Upper lobe of left lung (tissue), 6 donors: Measurements from ENCODE around the gene KRTAP1-1. TPM values are rescaled to one million over a fixed set of nuclear protein-coding genes. Genes with fewer than 3 reads are reported as not detected.
"Not testable (repeated sequence)": the region's sequence is repeated elsewhere in the genome, so short reads cannot be mapped to it uniquely, and the experiment has no call there.

Source experiments
- ATAC-seq, 2 donors: fragments of 200-7000 bp; cut with Tn5 transposase; one replicate each; pipeline ENCODE4 v1.9.1; 2022; ENCODE audit warnings: mild to moderate bottlenecking in 2 of 2, moderate library complexity in 2 of 2; ENCODE audit not compliant: low FRiP score in 2 of 2
- DNase-seq, 2 donors: peaks; one replicate each; pipeline ENCODE4 v3.0.0-alpha.2; 2019 to 2020
- H3K27ac ChIP-seq, 4 donors: fragments of 200-600 bp; sonication (generic); one replicate each; pipeline ENCODE4 v1.5.1; 2016 to 2019
- H3K27me3 ChIP-seq, 4 donors: fragments of 200-600 bp; sonication (generic); one replicate each; pipeline ENCODE4 v1.5.1; 2017 to 2019
- H3K36me3 ChIP-seq, 4 donors: fragments of 200-600 bp; sonication (generic); one replicate each; pipeline ENCODE4 v1.5.1; 2016 to 2019
- H3K4me1 ChIP-seq, 4 donors: fragments of 200-600 bp; sonication (generic); one replicate each; pipeline ENCODE4 v1.5.1; 2018 to 2019
- H3K4me3 ChIP-seq, 4 donors: fragments of 200-600 bp; sonication (generic); one replicate each; pipeline ENCODE4 v1.5.1; 2017 to 2019; ENCODE audit warnings: mild to moderate bottlenecking in 2 of 4, moderate library complexity in 1 of 4
- H3K9me3 ChIP-seq, 4 donors: fragments of 200-600 bp; sonication (generic); one replicate each; pipeline ENCODE4 v1.5.1; 2018 to 2019
- EP300 ChIP-seq, 4 donors: sonication (generic); formaldehyde crosslinking; IDR thresholded peaks; one replicate each; pipeline ENCODE4 v1.5.1; 2017; ENCODE audit warnings: antibody characterized with exemption in 4 of 4, control low read depth in 2 of 4
- POLR2A ChIP-seq, 4 donors: fragments of 450-650 bp; IDR thresholded peaks; one replicate each; pipeline ENCODE4 v1.5.1; 2016 to 2017; ENCODE audit warnings: antibody characterized with exemption in 4 of 4, mild to moderate bottlenecking in 2 of 4
- POLR2AphosphoS5 ChIP-seq, 2 donors: sonication (generic); formaldehyde crosslinking; IDR thresholded peaks; one replicate each; pipeline ENCODE4 v1.5.1; 2017; ENCODE audit warnings: antibody characterized with exemption in 2 of 2
- WGBS, 2 donors: methylation state at CpG; one replicate each; pipeline ENCODE4 v1.1.5; 2017 to 2018; 5-methylcytosine and 5-hydroxymethylcytosine counted together
- total RNA-seq, 6 donors: library from RNA; depleted of rRNA in 4 of 6; stranded (reverse); fragments of >200 nt in 4 of 6; gene quantifications; one replicate each; pipeline versions ENCODE4 v1.1.0 to v1.2.1, GENCODE V29; 2016 to 2021
- TF ChIP-seq, protein P1 (sequence below), 6 experiments: fragments of 450-650 bp in 4 of 6; fragments of 200-600 bp in 2 of 6; sonication (generic) in 2 of 6; IDR thresholded peaks; one replicate each; pipeline ENCODE4 v1.5.1; 2016 to 2019; ENCODE audit warnings: antibody characterized with exemption in 6 of 6
- donor health status: DM: no; HTN: no; CAD: no; lungs with moderate emphysema.
- donor health status: DM: no; HTN: yes; CAD: no; lungs with severe emphysema.

KRTAP1-1 gene
- total RNA-seq, 6 donors from 2014 or later = not detected

DNA sequence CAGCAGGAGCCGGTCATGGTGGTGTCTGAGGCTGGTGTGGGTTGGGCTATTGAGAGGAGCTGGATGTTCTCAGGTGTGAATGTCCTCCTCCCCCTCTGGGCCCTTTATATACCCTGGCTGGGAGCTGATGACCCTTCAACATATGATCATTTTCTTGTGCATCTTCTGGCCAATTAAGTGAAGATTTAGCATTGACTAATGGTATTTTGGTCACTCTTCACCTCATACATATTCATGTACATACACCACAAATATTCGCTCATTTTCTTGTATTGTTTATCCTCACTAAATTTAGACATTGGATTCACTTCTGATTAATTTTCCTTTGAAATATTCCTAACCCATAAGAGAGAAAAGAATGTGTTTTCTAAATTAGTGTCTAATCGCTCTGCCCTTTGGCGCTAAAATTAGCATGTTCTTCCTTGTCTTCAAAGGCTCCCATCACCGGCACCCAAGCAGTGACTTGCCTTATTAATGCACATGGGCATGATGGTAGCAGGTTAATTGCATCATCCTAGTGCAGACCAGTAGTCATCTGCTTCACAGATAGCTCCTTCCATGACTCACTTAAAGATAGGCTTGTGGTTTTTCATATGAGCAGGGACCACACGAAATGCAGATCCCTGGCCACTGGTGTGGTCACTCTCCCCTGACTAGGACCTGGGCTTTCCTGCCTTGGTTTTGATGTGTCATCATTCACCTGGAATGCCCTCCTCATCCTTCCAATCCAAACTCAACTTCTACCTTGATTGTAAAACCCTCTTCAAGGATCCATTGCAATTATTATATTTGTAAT is 24.8 kb upstream of the KRTAP1-1 start, which contains the start of gene KRTAP2-4:
TSS of gene KRTAP2-4 (minus strand) at position 51 of the 796 bp plus-strand sequence. CDS start at position 17, 34 bp downstream.
- DNase-seq (no peak), ATAC-seq (no peak)
- H3K4me1 ChIP-seq = no peaks in the 10 kb centered on the region
- H3K27me3 ChIP-seq = no peaks in the 10 kb centered on the region
- TF ChIP-seq EP300 (IDR thresholded peaks at IDR 0.05) (no peak), POLR2A (IDR thresholded peaks at IDR 0.05) (no peak), POLR2AphosphoS5 (IDR thresholded peaks at IDR 0.05) (no peak)
- TF ChIP-seq, protein P1, sequence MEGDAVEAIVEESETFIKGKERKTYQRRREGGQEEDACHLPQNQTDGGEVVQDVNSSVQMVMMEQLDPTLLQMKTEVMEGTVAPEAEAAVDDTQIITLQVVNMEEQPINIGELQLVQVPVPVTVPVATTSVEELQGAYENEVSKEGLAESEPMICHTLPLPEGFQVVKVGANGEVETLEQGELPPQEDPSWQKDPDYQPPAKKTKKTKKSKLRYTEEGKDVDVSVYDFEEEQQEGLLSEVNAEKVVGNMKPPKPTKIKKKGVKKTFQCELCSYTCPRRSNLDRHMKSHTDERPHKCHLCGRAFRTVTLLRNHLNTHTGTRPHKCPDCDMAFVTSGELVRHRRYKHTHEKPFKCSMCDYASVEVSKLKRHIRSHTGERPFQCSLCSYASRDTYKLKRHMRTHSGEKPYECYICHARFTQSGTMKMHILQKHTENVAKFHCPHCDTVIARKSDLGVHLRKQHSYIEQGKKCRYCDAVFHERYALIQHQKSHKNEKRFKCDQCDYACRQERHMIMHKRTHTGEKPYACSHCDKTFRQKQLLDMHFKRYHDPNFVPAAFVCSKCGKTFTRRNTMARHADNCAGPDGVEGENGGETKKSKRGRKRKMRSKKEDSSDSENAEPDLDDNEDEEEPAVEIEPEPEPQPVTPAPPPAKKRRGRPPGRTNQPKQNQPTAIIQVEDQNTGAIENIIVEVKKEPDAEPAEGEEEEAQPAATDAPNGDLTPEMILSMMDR (IDR thresholded peaks at IDR 0.05) = no peak
- H3K9me3 ChIP-seq = no peaks in the 10 kb centered on the region
- no peaks in the 10 kb centered on the region for H3K36me3 ChIP-seq
- H3K4me3 ChIP-seq = no peak within 1 kb of the TSS
- 80 to 89% methylated on average over 6 of the region's 6 CpGs for WGBS, 2 donors
- no peak within 1 kb of the TSS for H3K27ac ChIP-seq

DNA sequence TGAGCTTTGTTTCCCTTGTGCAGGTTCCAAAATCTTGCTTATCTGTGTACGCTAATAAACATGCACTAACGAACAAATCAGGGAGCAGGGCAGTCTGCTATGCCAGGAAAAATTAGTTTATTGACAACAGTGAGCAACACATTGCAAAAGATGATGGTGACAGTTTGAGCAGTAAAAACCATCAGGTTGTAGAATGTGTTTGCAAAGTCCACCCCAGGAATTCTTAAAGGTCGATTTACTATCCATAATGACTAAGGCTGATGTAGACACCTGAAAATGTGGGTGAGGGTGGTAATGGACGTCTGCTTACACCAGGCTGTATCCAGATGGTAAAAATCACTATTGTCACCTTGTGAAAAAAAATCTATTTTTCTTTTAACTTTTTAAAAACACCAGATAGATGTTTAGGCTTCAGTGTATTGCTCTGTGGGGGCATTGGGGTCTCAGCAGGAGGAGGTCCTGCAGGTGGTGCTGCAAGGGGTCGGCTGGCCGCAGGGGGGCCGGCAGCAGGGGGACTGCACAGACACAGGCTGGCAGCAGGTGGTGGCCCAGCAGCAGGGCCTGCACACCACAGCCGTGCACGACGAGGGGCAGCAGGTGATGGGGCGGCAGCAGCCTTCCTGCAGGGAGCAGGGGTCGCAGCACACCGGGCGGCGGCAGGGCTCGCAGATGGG is 23.9 kb upstream of the KRTAP1-1 start:
- not testable (repeated sequence) for H3K9me3 ChIP-seq, H3K27me3 ChIP-seq, H3K4me3 ChIP-seq, ATAC-seq, H3K36me3 ChIP-seq, H3K4me1 ChIP-seq, H3K27ac ChIP-seq, DNase-seq
- 65 to 79% methylated on average over 6 to 7 of the region's 16 CpGs for WGBS, 2 donors

DNA sequence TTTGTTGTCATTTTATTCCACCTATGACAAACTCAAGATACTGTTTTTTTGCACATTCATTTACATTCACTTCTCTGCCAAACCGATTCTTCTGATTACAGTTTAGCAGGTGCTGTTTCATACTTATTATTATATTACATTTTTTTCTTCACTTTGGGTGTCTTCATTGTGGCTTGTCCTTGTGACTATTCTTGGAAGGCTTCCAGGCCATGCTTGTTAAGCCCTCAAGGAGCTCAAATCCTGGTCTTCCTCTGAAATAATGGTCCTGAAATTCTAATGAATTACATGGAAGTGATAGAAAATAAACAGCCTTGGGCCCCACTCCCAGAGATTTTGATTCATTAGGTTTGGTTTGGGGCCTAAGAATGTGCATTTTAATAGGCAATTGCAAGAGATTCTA is 23.1 kb upstream of the KRTAP1-1 start:
- no peak for TF ChIP-seq POLR2AphosphoS5 (IDR thresholded peaks at IDR 0.05)
- TF ChIP-seq, protein P1 (IDR thresholded peaks at IDR 0.05) = no peak
- TF ChIP-seq POLR2A (IDR thresholded peaks at IDR 0.05) = no peak
- TF ChIP-seq EP300 (IDR thresholded peaks at IDR 0.05) = no peak
- Histone ChIP-seq H3K36me3 (no peaks in the 10 kb centered on the region), H3K27ac (no peak overlapping the region), H3K9me3 (no peaks in the 10 kb centered on the region), H3K4me3 (no peak overlapping the region), H3K4me1 (no peaks in the 10 kb centered on the region), H3K27me3 (no peaks in the 10 kb centered on the region)
- ATAC-seq (no peak), DNase-seq (no peak)
- 78 to 79% methylated on average over 1 of the region's 1 CpG for WGBS, 2 donors

DNA sequence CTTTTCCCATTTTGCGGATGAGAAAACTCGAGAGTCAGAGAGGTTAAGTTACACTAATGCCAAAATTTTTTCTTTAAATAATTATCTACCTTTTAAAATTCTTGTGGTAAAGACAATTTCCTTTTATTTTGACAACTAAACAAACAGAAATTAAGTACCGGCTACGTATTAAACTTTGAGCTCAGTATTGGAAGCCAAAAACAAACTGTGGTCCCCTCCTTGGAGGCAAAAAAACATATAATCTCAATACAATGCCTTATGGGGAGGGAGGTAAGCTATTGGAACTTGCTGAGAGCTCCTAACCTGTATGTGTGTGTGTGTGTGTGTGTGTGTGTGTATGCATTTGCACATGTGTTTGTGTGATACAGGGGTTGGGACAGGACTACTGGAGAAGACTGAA is 22.2 kb upstream of the KRTAP1-1 start:
- Histone ChIP-seq H3K4me3 (no peak overlapping the region), H3K36me3 (no peaks in the 10 kb centered on the region), H3K4me1 (no peaks in the 10 kb centered on the region), H3K27ac (no peak overlapping the region), H3K27me3 (no peaks in the 10 kb centered on the region), H3K9me3 (no peaks in the 10 kb centered on the region)
- no peak for ATAC-seq
- no peak for DNase-seq
- 74 to 75% methylated on average over 4 of the region's 4 CpGs for WGBS, 2 donors
- TF ChIP-seq EP300 (IDR thresholded peaks at IDR 0.05) = no peak
- no peak for TF ChIP-seq POLR2AphosphoS5 (IDR thresholded peaks at IDR 0.05)
- TF ChIP-seq POLR2A (IDR thresholded peaks at IDR 0.05) = no peak
- TF ChIP-seq, protein P1 (IDR thresholded peaks at IDR 0.05) = no peak

DNA sequence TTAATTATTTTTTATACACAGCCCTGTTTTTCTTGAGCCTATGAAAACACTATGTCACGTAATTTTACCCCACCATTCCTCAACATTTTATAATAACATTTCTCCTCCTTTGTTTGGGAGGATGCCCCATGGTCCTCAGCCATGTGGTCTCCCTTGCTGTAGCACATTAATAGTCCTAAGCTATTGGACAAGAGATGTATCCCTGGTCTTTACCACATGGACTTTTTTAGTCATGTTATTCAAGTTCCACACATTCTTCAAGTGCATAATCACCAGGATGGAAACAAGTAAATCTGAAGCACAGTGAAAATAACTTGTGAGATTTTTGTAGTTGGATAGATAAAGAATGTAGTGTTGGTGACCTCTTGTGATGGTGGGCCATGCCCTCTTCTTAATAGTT is 20.7 kb upstream of the KRTAP1-1 start:
- H3K27me3 ChIP-seq = no peaks in the 10 kb centered on the region
- no peaks in the 10 kb centered on the region for H3K36me3 ChIP-seq
- no peaks in the 10 kb centered on the region for H3K4me1 ChIP-seq
- no peak for ATAC-seq
- H3K9me3 ChIP-seq = no peaks in the 10 kb centered on the region
- DNase-seq = no peak
- 66 to 76% methylated on average over 1 of the region's 1 CpG for whole genome bisulfite sequencing, 2 donors
- no peak overlapping the region for H3K27ac ChIP-seq
- TF ChIP-seq, protein P1 (IDR thresholded peaks at IDR 0.05) = no peak
- no peak for TF ChIP-seq POLR2AphosphoS5 (IDR thresholded peaks at IDR 0.05)
- TF ChIP-seq EP300 (IDR thresholded peaks at IDR 0.05) = no peak
- no peak for TF ChIP-seq POLR2A (IDR thresholded peaks at IDR 0.05)
- no peak overlapping the region for H3K4me3 ChIP-seq
